ENCODE results near the gene TMIGD1. TPM values are rescaled to one million over a fixed set of nuclear protein-coding genes. Genes with fewer than 3 reads are reported as not detected.

TMIGD1 gene
- total RNA-seq, 1 experiment from 2014 or later: not detected

GRCh38 chr17:30279156-30279555 is 54.7 kb downstream of the TMIGD1 start:
- H3K27ac ChIP-seq (ENCODE audit: insufficient read length, low read depth, low read length): no peak overlapping the region
- H3K9ac ChIP-seq (ENCODE audit: extremely low read depth, insufficient read length, low read length): no peak overlapping the region
- H3K4ac ChIP-seq (ENCODE audit: low read depth, low read length): no peak overlapping the region
- H3K4me3 Mint-ChIP-seq: no peak overlapping the region
- H3K27me3 ChIP-seq (ENCODE audit: insufficient read depth, low read length): no peaks in the 10 kb centered on the region
- H3K4me2 ChIP-seq (ENCODE audit: insufficient read depth, insufficient read length, low read length): no peak overlapping the region
- no peak overlapping the region for H3K23ac ChIP-seq (ENCODE audit: insufficient read length, low read depth, low read length)
- H3K4me1 ChIP-seq (ENCODE audit: insufficient read depth, low read length): no peaks in the 10 kb centered on the region
- DNase-seq: no peak
- no peaks in the 10 kb centered on the region for H3K23me2 ChIP-seq (ENCODE audit: insufficient read length, low read depth, low read length, poor library complexity, severe bottlenecking)
- peaks cover 3 to 55% (median 10%) of the 10 kb centered on the region in 3 experiments; a peak in 6 of 7 replicates for H3K36me3 Mint-ChIP-seq (ENCODE audit: insufficient read depth in 1 of 3, low read depth in 3 of 3)
- H4K91ac ChIP-seq (ENCODE audit: insufficient read length, low read depth, low read length): no peak overlapping the region
- no peaks in the 10 kb centered on the region for H3K4me1 Mint-ChIP-seq
- no peak overlapping the region for H2AFZ ChIP-seq (ENCODE audit: low read length)
- H2BK15ac ChIP-seq (ENCODE audit: low read depth, low read length): no peak overlapping the region
- no peak overlapping the region for H4K8ac ChIP-seq (replicated peaks; ENCODE audit: insufficient read length, low read depth, low read length)
- H3K79me1 ChIP-seq (ENCODE audit: insufficient read depth, low read depth, low read length, poor library complexity, severe bottlenecking): no peaks in the 10 kb centered on the region
- no peak overlapping the region for H3K27ac Mint-ChIP-seq
- H2BK120ac ChIP-seq (ENCODE audit: low read depth, low read length, poor library complexity, severe bottlenecking): no peak overlapping the region
- no peak for TF ChIP-seq CTCF (conservative IDR thresholded peaks at IDR 0.05)
- H2BK12ac ChIP-seq (ENCODE audit: insufficient read length, low read depth, low read length): no peak overlapping the region
- H3K9me3 Mint-ChIP-seq: no peaks in the 10 kb centered on the region
- H2AK5ac ChIP-seq (ENCODE audit: insufficient read length, low read length): no peak overlapping the region
- no peak overlapping the region for H4K5ac ChIP-seq (ENCODE audit: insufficient read length, low read depth, low read length)
- no peak overlapping the region for H2BK5ac ChIP-seq (ENCODE audit: insufficient read length, low read length)
- no peak overlapping the region for H3K18ac ChIP-seq (ENCODE audit: insufficient read length, low read depth, low read length)
- no peaks in the 10 kb centered on the region for H3K9me3 ChIP-seq (ENCODE audit: control insufficient read depth, low read depth, low read length)
- no peaks in the 10 kb centered on the region for H4K20me1 ChIP-seq (ENCODE audit: control insufficient read depth, insufficient read depth, insufficient read length)
- H3K14ac ChIP-seq (ENCODE audit: insufficient read depth, low read length): no peak overlapping the region
- H3T11ph ChIP-seq (ENCODE audit: low read length): no peak overlapping the region
- H2BK20ac ChIP-seq (ENCODE audit: low read depth, low read length, poor library complexity, severe bottlenecking): no peak overlapping the region
- H3K79me2 ChIP-seq (ENCODE audit: insufficient read depth, low read length): no peaks in the 10 kb centered on the region
- H3K27me3 Mint-ChIP-seq (ENCODE audit: low read depth): no peaks in the 10 kb centered on the region
- no peak overlapping the region for H3K56ac ChIP-seq (ENCODE audit: insufficient read length, low read depth, low read length)
